Medulla oblongata (tissue), 1 donor: Measurements from ENCODE around the gene WDR43.

Source experiments
- DNase-seq: peaks from one replicate; pipeline ENCODE4 v3.0.0-alpha.2; 2015; ENCODE audit errors: extremely low spot score

The WDR43 gene

DNA sequence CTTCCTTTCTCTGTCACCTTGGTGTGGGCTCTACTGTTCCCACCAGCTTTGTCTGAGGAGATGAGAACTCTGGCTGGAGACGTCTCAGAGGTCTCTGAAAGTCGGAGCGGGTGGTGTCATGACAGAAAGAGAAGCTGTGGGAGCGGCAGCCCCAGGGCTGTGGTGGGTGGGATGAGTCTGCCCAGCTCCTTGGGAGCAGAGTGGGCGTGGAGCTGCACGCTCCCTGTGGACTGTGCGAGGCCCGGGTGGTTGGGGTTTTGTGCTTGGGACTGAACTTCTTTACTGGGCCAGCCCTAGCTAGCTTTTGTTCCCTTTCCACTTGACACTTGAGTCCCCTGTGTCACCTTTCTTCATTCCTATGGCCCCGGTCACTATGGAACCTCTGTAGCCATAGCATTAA is 97.0 kb downstream of the WDR43 start:
- no peak for DNase-seq

DNA sequence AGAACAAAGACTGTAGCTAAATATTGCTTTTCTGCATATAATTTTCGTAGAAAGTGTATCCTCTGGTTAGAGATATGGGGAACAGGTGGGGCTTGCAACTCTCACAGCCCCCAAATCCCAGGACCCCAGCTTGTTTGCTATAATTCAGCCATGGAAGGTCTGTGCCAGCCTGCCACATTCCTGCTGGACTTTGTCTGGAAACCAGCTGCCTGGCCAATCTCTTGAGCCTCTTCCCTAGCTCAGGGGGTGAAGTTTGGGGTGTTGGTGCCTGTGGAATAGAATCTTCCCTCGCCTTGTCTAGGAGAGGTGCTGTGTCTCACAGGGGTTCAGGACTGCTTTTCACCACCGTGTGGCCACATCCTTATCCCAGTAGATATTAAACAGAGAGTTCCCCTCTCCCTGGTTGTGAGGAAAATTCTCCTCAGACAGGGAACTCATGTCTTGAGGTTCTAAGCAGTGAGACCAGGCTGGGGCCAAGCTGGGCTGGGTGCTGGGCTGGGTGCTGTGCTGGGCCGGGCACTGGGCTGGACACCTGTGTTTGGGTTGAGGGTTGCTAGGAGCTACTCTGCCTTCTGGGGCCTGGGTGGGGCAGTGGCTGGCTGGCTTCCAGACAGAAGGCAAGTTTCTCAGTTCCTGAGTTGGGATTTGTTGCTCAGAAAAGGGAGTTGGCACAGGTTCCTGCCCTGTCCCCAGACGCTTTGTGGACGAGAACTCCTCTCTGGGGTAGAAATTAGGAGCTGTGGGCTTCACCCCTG is 98.9 kb downstream of the WDR43 start:
- no peak for DNase-seq

DNA sequence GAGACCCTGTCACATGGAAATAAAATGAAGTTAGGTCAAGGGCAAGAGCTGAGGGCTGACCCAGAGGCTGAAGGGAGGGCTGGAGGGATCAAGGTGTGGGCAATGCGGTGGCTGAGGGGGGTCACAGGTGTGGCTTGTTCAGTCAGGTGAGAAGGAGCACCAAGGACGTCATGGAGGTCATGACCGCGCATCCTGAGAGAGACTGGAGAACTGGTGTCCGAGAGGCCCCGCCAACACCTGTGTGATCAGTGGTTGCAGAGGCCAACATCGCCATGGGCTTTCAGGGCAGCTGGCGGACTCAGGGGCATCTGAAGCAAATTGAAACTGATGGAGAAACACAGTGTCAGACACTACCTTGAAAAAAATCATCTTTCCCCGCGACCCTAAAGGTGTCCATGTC is 99.6 kb downstream of the WDR43 start:
- DNase-seq = no peak

DNA sequence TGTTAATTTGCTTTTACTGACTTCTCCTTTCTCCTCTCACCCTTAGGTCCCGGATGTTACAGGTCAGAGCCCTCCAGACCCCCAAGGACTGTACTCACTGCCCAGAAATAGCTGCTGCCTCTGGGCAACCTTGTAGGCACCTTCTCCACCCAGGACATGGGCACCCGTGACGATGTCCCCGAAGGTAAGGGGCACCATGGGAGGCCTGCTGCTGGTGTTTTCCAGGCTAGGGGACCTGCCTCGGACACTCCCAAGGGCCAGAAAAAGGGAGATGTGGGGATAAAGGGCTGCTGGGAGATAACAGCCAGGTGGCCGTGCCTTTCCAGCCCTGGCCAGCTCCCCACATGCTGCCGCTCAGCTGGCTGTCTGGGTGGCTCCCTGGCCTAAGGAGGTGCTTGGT is 100.2 kb downstream of the WDR43 start:
- no peak for DNase-seq

DNA sequence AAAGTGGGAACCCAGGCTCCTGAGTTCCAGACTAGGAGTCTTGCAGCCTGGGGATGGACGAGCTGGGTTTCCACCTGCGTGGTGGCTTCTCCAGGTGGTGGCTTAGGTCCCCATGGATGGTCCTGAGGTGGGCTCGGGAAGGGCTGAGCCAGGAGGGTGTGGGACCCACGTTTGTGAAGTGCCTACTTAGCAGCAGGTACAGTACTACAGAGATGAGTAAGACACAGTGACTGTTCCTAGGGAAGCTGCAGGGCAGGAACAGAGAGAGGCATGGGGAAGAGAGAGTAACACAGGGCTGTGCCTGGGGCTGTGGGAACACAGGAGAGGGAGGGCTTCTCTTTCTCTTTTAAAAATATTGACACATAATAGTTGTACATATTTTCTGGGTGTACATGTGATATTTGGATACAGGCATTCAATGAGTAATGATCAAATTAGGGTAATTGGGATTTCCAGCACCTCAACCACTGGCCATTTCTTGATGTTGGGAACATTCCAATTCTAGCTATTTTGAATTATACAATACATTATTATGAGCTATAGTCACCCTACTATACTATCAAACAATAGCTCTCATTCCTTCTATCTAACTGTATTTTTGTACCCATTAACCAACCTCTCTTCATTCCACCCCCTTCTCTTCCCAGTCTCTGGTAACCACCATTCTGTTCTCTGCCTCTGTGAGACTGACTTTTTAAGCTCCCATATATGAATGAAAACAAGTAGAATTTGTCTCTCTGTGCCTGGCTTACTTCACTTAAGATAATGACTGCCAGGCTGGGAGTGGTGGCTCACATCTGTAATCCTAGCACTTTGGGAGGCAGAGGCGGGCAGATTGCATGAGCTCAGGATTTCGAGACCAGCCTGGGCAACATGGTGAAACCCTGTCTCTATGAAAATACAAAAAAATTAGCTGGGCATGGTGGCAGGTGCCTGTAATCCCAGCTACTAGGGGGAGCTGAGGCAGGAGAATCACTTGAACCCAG is 101.6 kb downstream of the WDR43 start:
- DNase-seq = no peak

DNA sequence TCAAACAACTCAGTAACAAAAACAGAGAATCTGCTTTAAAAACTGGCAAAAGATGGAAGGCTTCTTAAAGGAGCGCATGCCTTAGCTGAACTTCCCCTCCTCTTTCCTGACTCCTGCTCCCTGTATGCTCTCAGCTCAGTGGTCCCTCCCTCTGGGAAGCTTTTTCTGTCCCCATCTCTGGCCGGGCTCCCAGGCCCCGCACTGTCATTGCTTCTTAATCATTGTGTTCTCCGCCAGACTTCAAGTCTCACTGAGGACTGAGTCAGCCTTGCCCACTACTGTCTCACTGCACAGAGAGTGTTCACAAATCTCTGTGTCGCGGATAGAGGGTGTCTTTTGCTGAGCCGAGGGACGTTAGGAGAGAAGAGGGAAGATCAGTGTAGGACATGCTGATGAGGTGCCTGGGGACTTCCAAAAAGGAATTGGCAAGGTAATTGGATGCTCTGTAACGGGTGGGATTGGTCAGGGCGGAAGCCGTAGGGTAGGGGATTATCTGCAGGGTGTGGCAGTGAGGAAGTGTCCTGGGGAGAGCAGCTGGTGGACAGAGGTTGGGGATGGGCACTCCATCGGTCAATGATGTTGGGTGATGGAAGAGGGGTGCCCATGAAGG is 102.9 kb downstream of the WDR43 start:
- DNase-seq = peak; percentile 48
